HG03039 (cell line): ENCODE data around the gene LRRC75A.
A peak's percentile ranks its signal among the peaks of the same experiment; 100 is the strongest.

ENCODE experiments used
- ATAC-seq: cut with Tn5 transposase; IDR thresholded peaks from one replicate; pipeline ENCODE4 v1.9.1; 2021; ENCODE audit warnings: mild to moderate bottlenecking, moderate library complexity; ENCODE audit not compliant: unreplicated experiment

LRRC75A gene

GRCh38 chr17:16435925-16436886, 55.8 kb downstream of the LRRC75A start:
- no peak for ATAC-seq

- no peak for ATAC-seq
These were observed 57.3 kb downstream of the LRRC75A start for GRCh38 chr17:16434662-16435061.

GRCh38 chr17:16433514-16433913, 58.5 kb downstream of the LRRC75A start:
- no peak for ATAC-seq

GRCh38 chr17:16432017-16432416, 60.0 kb downstream of the LRRC75A start:
- ATAC-seq, result no peak

- no peak for ATAC-seq
These were observed 61.3 kb downstream of the LRRC75A start for GRCh38 chr17:16430650-16431049.

GRCh38 chr17:16429083-16429482, 62.9 kb downstream of the LRRC75A start:
- no peak for ATAC-seq

- ATAC-seq, result no peak
These were observed 63.7 kb downstream of the LRRC75A start for GRCh38 chr17:16428098-16428882.

- ATAC-seq, result no peak
These were observed 65.0 kb downstream of the LRRC75A start for GRCh38 chr17:16427020-16427419.

- no peak for ATAC-seq
These were observed 66.0 kb downstream of the LRRC75A start for GRCh38 chr17:16425698-16426659.

- no peak for ATAC-seq
These were observed 66.8 kb downstream of the LRRC75A start for GRCh38 chr17:16425202-16425601.

GRCh38 chr17:16423226-16423872, 68.6 kb downstream of the LRRC75A start:
- no peak for ATAC-seq

- ATAC-seq, result no peak
These were observed 69.6 kb downstream of the LRRC75A start for GRCh38 chr17:16422416-16422815.

- ATAC-seq, result no peak
These were observed 72.1 kb downstream of the LRRC75A start for GRCh38 chr17:16419929-16420271.

GRCh38 chr17:16419074-16419928, 72.7 kb downstream of the LRRC75A start:
- ATAC-seq, result peak; percentile 31

GRCh38 chr17:16418685-16419068, 73.3 kb downstream of the LRRC75A start:
- no peak for ATAC-seq

GRCh38 chr17:16417896-16418684, 73.9 kb downstream of the LRRC75A start:
- ATAC-seq, result no peak

GRCh38 chr17:16417399-16417798, 74.6 kb downstream of the LRRC75A start:
- no peak for ATAC-seq

- ATAC-seq, result no peak
These were observed 76.7 kb downstream of the LRRC75A start, which contains the start of gene TRPV2 for GRCh38 chr17:16415031-16415924. Gene TRPV2, plus strand, starts transcription at chr17:16415571. Its CDS starts 2,098 bp downstream, at chr17:16417669.
